Naive thymus-derived CD8-positive, alpha-beta T cell (primary cell): Measurements from ENCODE around the gene ZNF17. TPM values are rescaled to one million over a fixed set of nuclear protein-coding genes. Genes with fewer than 3 reads are reported as not detected.
A peak's percentile ranks its signal among the peaks of the same experiment; 100 is the strongest.
"Not testable (repeated sequence)": the region's sequence is repeated elsewhere in the genome, so short reads cannot be mapped to it uniquely, and the experiment has no call there.

ENCODE experiments used
- ATAC-seq, 2 donors: fragments of 150-1000 bp; cut with Tn5 transposase in 1 of 2; sonication (Bioruptor Pico), chemical (Tn5 transposase) in 1 of 2; 1 replicate in 1 of 2; 2 replicates in 1 of 2; pipeline ENCODE4 v1.10.0; 2021; ENCODE audit warnings: mild to moderate bottlenecking in 2 of 2, moderate library complexity in 2 of 2
- POLR2A ChIA-PET: fragments of 350-600 bp; sonication (Branson Sonifier 250); formaldehyde crosslinking; loops from one replicate; lab custom pipeline; 2021; ENCODE audit warnings: antibody characterized with exemption; lab: Charles Lee
- DNase-seq, 10 donors: peaks; one replicate each; pipeline versions ENCODE4 v3.0.0 to v3.0.0-alpha.2; 2020 to 2022
- H3K27ac Mint-ChIP-seq, 10 donors: one replicate each; pipeline ENCODE4 v1.8.0; 2020 to 2022; ENCODE audit warnings: mild to moderate bottlenecking in 10 of 10, mixed read lengths in 10 of 10, moderate library complexity in 4 of 10, inconsistent platforms in 1 of 10
- H3K27me3 Mint-ChIP-seq, 5 donors: one replicate each; pipeline ENCODE4 v1.8.0; 2021 to 2022; ENCODE audit warnings: mixed read lengths in 5 of 5
- H3K36me3 Mint-ChIP-seq, 3 donors: one replicate each; pipeline ENCODE4 v1.8.0; 2020 to 2022; ENCODE audit warnings: mixed read lengths in 3 of 3, mild to moderate bottlenecking in 2 of 3, inconsistent platforms in 1 of 3
- H3K4me1 Mint-ChIP-seq, 4 donors: one replicate each; pipeline ENCODE4 v1.8.0; 2021 to 2022; ENCODE audit warnings: mixed read lengths in 4 of 4
- H3K4me3 Mint-ChIP-seq, 10 donors: one replicate each; pipeline ENCODE4 v1.8.0; 2020 to 2022; ENCODE audit warnings: mild to moderate bottlenecking in 10 of 10, mixed read lengths in 10 of 10, moderate library complexity in 6 of 10, inconsistent platforms in 1 of 10
- H3K9me3 Mint-ChIP-seq, 9 donors: one replicate each; pipeline ENCODE4 v1.8.0; 2020 to 2022; ENCODE audit warnings: mixed read lengths in 9 of 9, mild to moderate bottlenecking in 3 of 9, inconsistent platforms in 1 of 9, moderate library complexity in 1 of 9
- polyA plus RNA-seq, 3 donors: library from polyadenylated mRNA; unstranded; fragments of 300-500 nt; fragmentation: Illumina TruSeq; gene quantifications; one replicate each; pipeline ENCODE4 v1.2.3, GENCODE V29; 2021
- total RNA-seq, 8 experiments: library from RNA in 2 of 8; stranded (reverse) in 2 of 8; gene quantifications; one replicate each; pipeline ENCODE4 v1.2.3 and lab custom pipeline; 2021 to 2026

ZNF17 gene
- 10 to 100 TPM; 23.9 to 27.1 TPM for total RNA-seq
- polyA plus RNA-seq = 1 to 10 TPM; 2.9 to 5.8 (median 4.5) TPM
- 12.3 to 24.0 (median 14.7) reads per million in 6 experiments for total RNA-seq (lab: John Stamatoyannopoulos, UW)

GRCh38 chr19:57410877-57411671 lies at the start of gene ZNF17:
Gene ZNF17, plus strand, starts transcription at chr19:57411161. Its CDS starts 2,455 bp downstream, at chr19:57413616.
- ATAC-seq (peak; percentile 99 to 100), DNase-seq (peak; percentile 81 to 96 (median 90))
- H3K27me3 Mint-ChIP-seq = no peaks in the 10 kb centered on the region
- POLR2A ChIA-PET = interaction anchor here (0.6 to 0.8 kb wide), 3 partner anchors 18 to 36 kb away, joined by 3 to 5 read pairs (median 3); partner anchors contain the start of gene ZNF548
- H3K27ac Mint-ChIP-seq = peak within 1 kb of the TSS; percentile 85 to 97 (median 94)
- H3K4me1 Mint-ChIP-seq = peaks cover 27 to 48% (median 34%) of the 10 kb centered on the region in 4 donors
- peaks cover 0 to 23% (median 14%) of the 10 kb centered on the region in 9 donors for H3K9me3 Mint-ChIP-seq
- peaks cover 16 to 40% (median 38%) of the 10 kb centered on the region in 3 donors for H3K36me3 Mint-ChIP-seq
- peak within 1 kb of the TSS; percentile 92 to 97 (median 95) for H3K4me3 Mint-ChIP-seq

DNA sequence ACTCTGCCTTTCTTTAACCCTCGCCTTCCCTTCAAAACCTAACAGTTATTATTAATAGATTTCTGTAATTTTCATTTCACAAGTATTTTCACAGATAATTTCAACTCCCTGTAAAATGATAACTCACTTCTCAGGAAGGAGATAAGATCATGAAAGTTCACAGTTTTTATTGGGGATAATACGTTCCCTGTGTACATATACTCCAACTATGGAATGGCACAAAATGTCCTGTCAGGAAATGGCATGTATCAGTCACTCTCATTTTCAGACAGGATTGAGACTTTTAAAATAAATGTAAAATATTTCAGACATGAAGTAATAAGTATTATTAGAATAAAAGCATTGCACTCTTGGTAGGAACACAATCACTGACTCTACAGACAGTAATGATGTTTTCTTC lies 48.5 kb upstream of the ZNF17 start:
- DNase-seq = no peak
- peaks cover 18 to 58% (median 35%) of the 10 kb centered on the region in 3 donors for H3K36me3 Mint-ChIP-seq

DNA sequence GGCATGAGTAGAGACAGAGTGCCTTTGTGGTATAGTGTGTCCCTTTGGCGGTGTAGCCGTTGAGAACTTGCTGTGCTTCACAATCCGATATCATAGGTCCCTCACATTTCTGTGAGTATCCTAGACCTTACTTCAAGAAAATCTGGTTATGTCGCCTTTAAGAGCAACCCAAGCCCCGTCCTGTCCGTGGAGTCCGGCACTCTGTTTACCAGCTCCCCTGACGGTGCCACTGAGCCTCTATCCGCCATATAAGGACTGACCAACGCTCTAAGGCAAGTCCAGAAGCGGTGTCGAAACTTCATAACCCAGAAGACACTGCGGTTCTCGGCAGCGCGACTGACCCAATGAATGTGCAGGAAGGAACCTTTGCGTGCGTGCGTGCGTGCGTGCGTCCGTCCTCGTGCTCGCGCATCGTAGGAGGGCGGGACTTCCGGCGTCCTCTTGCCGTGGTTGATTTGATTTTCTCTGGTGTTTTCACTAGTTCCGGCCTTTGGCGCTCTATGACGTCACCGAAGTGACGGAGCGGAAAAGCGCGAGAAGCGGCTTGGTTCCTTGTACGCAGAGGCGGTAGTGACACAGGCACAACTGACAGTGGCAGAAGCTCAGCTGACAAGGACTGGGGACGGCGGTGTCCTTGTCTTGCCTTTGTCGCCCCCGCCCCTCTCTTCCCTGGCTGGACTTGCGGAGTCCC lies 47.8 kb upstream of the ZNF17 start, which contains the start of the genes TRAPPC2B and ZNF547:
TRAPPC2B (plus strand) TSS at position 555 of the 691 bp plus-strand sequence. CDS start 1,283 bp downstream, outside the sequence.
ZNF547 (plus strand) TSS at position 555 of the 691 bp plus-strand sequence. CDS start 5,005 bp downstream, outside the sequence.
- Mint-ChIP-seq H3K4me3 (peak within 1 kb of the TSS; percentile 84 to 96 (median 94)), H3K36me3 (peaks cover 18 to 54% (median 38%) of the 10 kb centered on the region in 3 donors), H3K27ac (peak within 1 kb of the TSS; percentile 95 to 99 (median 98)), H3K4me1 (peaks cover 12 to 18% (median 17%) of the 10 kb centered on the region in 4 donors), H3K9me3 (peaks cover 0 to 80% (median 33%) of the 10 kb centered on the region in 9 donors), H3K27me3 (no peaks in the 10 kb centered on the region)
- DNase-seq (peak; percentile 93 to 99 (median 98)), ATAC-seq (peak; percentile 90 to 93)
- POLR2A ChIA-PET = interaction anchor here (0.5 to 2.0 kb wide), 5 partner anchors 12 to 999 kb away, joined by 3 to 10 read pairs (median 3); partner anchors contain the start of genes ZNF304 and ZNF497

More for the DNA sequence above, 48.5 kb upstream of the ZNF17 start:
- ATAC-seq = no peak
- H3K4me3 Mint-ChIP-seq = peak overlapping the region in 9 of 10 donors; percentile 84 to 96 (median 93)
- H3K27ac Mint-ChIP-seq = peak overlapping the region; percentile 95 to 99 (median 98)
- H3K9me3 Mint-ChIP-seq = peaks cover 0 to 80% (median 31%) of the 10 kb centered on the region in 9 donors
- POLR2A ChIA-PET = interaction anchor here (0.5 to 2.0 kb wide), 2 partner anchors 11 to 1000 kb away, joined by 3 to 10 read pairs; partner anchors contain the start of genes ZNF304 and ZNF497
- peaks cover 12 to 18% (median 17%) of the 10 kb centered on the region in 4 donors for H3K4me1 Mint-ChIP-seq
- no peaks in the 10 kb centered on the region for H3K27me3 Mint-ChIP-seq

DNA sequence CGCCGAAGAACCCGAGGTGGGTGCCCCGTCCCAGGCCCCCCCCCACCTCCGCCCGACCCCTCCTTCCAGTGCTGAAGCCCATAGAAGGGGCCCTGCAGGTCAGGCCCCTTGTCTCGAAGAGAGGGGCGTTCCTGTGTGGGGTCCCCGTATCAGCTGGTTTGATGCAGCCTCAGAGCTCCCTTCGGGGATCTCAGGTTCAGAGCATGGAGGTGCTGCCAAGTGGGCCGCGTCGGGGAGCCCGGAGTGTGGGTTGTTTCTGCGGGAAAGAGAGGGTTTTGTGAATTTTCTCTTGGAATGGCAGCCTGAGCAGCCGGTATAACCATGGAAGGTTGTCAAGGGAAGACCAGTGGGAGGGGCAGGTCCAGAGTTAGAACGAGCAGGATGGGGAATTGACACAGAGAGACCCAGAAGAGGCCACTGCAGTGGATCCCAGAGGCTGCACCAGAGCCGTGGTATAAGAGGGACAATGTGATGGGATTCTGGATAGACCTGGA lies 47.2 kb upstream of the ZNF17 start:
- Mint-ChIP-seq H3K36me3 (peaks cover 13 to 54% (median 38%) of the 10 kb centered on the region in 3 donors), H3K4me3 (peak overlapping the region; percentile 84 to 96 (median 94)), H3K9me3 (peaks cover 0 to 80% (median 34%) of the 10 kb centered on the region in 9 donors), H3K4me1 (peaks cover 14 to 18% (median 17%) of the 10 kb centered on the region in 4 donors), H3K27me3 (no peaks in the 10 kb centered on the region), H3K27ac (peak overlapping the region; percentile 95 to 99 (median 98))
- POLR2A ChIA-PET = interaction anchor here (0.7 to 2.0 kb wide), 4 partner anchors 12 to 236 kb away, joined by 3 to 10 read pairs (median 3); partner anchors contain the start of gene ZNF304
- ATAC-seq = peak in 1 of 2 donors; percentile 31
- DNase-seq = peak in 1 of 10 donors; percentile 5

GRCh38 chr19:57366776-57367175 lies 44.2 kb upstream of the ZNF17 start:
- Mint-ChIP-seq H3K27me3 (no peaks in the 10 kb centered on the region), H3K4me1 (peaks cover 17 to 18% (median 18%) of the 10 kb centered on the region in 4 donors), H3K36me3 (peaks cover 34 to 56% (median 45%) of the 10 kb centered on the region in 3 donors), H3K27ac (no peak overlapping the region), H3K9me3 (peaks cover 0 to 83% (median 49%) of the 10 kb centered on the region in 9 donors), H3K4me3 (peak overlapping the region in 1 of 10 donors; percentile 29)
- POLR2A ChIA-PET = interaction anchor here (0.6 to 0.7 kb wide), 2 partner anchors 23 to 636 kb away, joined by 3 to 4 read pairs; partner anchors contain the start of gene ZNF548
- DNase-seq (no peak), ATAC-seq (no peak)

DNA sequence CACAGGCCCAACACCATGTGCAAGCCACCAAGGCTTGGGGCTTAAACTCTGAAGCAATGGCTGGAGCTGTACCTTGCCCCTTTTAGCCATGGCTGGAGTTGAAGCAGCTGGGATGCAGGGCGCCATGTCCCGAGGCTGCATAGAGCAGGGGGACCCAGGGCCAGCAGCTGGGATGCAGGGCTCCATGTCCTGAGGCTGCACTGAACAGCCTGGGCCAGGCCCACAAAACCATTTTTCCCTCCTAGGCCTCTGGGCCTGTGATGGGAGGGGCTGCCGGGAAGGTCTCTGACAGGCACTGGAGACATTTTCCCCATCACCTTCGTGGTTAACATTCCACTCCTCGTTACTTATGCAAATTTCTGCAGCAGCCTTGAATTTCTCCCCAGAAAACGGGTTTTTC lies 36.8 kb upstream of the ZNF17 start:
- Mint-ChIP-seq H3K27me3 (no peaks in the 10 kb centered on the region), H3K4me3 (no peak overlapping the region), H3K27ac (no peak overlapping the region), H3K36me3 (peaks cover 59 to 91% (median 74%) of the 10 kb centered on the region in 3 donors), H3K9me3 (peaks cover 0 to 96% (median 64%) of the 10 kb centered on the region in 9 donors), H3K4me1 (peaks cover 0 to 6% (median under 1%) of the 10 kb centered on the region in 4 donors)
- POLR2A ChIA-PET = no interaction called here
- ATAC-seq (no peak), DNase-seq (no peak)

DNA sequence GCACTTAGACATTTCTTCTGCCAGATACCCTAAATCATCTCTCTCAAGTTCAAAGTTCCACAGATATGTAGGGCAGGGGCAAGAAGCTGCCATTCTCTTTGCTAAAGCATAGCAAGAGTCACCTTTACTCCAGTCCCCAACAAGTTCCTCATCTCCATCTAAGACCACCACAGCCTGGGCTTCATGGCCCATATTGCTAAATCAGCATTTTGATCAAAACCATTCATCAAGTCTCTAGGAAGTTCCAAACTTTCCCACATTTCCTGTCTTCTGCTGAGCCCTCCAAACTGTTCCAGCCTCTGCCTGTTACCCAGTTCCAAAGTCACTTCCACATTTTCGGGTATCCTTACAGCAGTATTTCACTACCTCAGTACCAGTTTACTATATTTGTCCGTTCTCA lies 36.3 kb upstream of the ZNF17 start:
- ATAC-seq, POLR2A ChIA-PET, DNase-seq, H3K4me1 Mint-ChIP-seq, H3K27ac Mint-ChIP-seq, H3K27me3 Mint-ChIP-seq: not testable (repeated sequence)
- Mint-ChIP-seq H3K9me3 (peaks cover 0 to 96% (median 64%) of the 10 kb centered on the region in 9 donors), H3K4me3 (peak overlapping the region in 1 of 10 donors; percentile 48), H3K36me3 (peaks cover 60 to 91% (median 74%) of the 10 kb centered on the region in 3 donors)

DNA sequence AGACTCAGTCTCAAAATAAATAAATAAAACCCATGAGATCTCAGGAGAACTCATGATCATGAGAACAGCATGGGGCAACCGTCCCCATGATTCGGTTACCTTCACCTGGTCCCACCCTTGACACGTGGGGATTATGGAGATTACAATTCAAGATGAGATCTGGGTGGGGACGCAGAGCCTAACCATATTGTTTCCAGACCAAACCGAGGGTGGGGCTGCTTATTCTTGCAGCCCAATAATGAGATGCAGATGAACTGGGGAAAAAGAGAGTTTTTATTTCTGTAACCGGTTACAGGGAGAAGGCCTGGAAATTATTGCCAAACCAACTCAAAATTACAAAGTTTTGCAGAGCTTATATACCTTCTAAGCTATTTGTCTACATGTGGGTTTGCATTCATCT lies 34.8 kb upstream of the ZNF17 start:
- Mint-ChIP-seq H3K4me3 (no peak overlapping the region), H3K36me3 (peaks cover 61 to 94% (median 61%) of the 10 kb centered on the region in 3 donors), H3K9me3 (peaks cover 0 to 95% (median 59%) of the 10 kb centered on the region in 9 donors), H3K27me3 (no peaks in the 10 kb centered on the region), H3K4me1 (peaks cover 0 to 6% (median under 1%) of the 10 kb centered on the region in 4 donors), H3K27ac (no peak overlapping the region)
- ATAC-seq (no peak), DNase-seq (no peak)
- POLR2A ChIA-PET = no interaction called here

DNA sequence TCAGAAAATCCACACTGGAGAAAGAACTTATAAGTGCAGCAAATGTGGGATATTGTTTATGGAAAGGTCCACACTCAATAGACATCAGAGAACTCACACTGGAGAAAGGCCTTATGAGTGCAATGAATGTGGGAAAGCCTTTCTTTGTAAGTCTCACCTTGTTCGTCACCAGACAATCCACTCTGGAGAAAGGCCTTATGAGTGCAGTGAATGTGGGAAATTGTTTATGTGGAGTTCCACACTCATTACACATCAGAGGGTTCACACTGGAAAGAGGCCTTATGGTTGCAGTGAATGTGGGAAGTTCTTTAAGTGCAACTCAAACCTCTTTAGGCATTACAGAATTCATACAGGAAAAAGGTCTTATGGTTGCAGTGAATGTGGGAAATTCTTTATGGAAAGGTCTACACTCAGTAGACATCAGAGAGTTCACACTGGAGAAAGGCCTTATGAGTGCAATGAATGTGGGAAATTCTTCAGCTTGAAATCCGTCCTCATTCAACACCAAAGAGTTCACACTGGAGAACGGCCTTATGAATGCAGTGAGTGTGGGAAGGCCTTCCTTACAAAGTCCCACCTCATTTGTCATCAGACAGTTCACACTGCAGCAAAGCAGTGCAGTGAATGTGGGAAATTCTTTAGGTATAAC lies 33.3 kb upstream of the ZNF17 start:
- Mint-ChIP-seq H3K9me3 (peaks cover 0 to 94% (median 48%) of the 10 kb centered on the region in 9 donors), H3K27ac (peak overlapping the region in 1 of 10 donors; percentile 11), H3K36me3 (peaks cover 47 to 79% (median 48%) of the 10 kb centered on the region in 3 donors), H3K4me3 (no peak overlapping the region), H3K4me1 (peaks cover 0 to 4% (median under 1%) of the 10 kb centered on the region in 4 donors), H3K27me3 (no peaks in the 10 kb centered on the region)
- DNase-seq (no peak), ATAC-seq (no peak)
- POLR2A ChIA-PET = no interaction called here

- Mint-ChIP-seq H3K4me1 (no peaks in the 10 kb centered on the region), H3K4me3 (no peak overlapping the region), H3K27me3 (peaks cover 0 to 1% (median 0%) of the 10 kb centered on the region in 5 donors), H3K9me3 (peaks cover 0 to 72% (median 38%) of the 10 kb centered on the region in 9 donors), H3K36me3 (peaks cover 15 to 50% (median 36%) of the 10 kb centered on the region in 3 donors), H3K27ac (no peak overlapping the region)
- POLR2A ChIA-PET = interaction anchor here (0.6 kb wide), 2 partner anchors 10 to 277 kb away, joined by 3 read pairs; no protein-coding TSS in a partner anchor
- DNase-seq (no peak), ATAC-seq (no peak)
Measured at GRCh38 chr19:57380923-57381322, 30.0 kb upstream of the ZNF17 start.
